Left renal cortex interstitium (tissue), 4 donors: ENCODE data around the gene SLC20A1. TPM values are rescaled to one million over a fixed set of nuclear protein-coding genes. Genes with fewer than 3 reads are reported as not detected.

Experiments
- DNase-seq, 4 donors: peaks; one replicate each; pipeline ENCODE4 v3.0.0-alpha.2; 2013; ENCODE audit warnings: low read depth in 4 of 4, low spot score in 2 of 4, missing footprints in 1 of 4
- polyA plus RNA-seq, 4 donors: library from polyadenylated mRNA; unstranded; fragments of 120-200 nt; gene quantifications; one replicate each; pipeline ENCODE4 v1.2.1, GENCODE V29; 2013; ENCODE audit not compliant: insufficient read length in 4 of 4

The SLC20A1 gene
- polyA plus RNA-seq, 4 donors, result 40.5 to 53.9 (median 42.0) TPM

DNA sequence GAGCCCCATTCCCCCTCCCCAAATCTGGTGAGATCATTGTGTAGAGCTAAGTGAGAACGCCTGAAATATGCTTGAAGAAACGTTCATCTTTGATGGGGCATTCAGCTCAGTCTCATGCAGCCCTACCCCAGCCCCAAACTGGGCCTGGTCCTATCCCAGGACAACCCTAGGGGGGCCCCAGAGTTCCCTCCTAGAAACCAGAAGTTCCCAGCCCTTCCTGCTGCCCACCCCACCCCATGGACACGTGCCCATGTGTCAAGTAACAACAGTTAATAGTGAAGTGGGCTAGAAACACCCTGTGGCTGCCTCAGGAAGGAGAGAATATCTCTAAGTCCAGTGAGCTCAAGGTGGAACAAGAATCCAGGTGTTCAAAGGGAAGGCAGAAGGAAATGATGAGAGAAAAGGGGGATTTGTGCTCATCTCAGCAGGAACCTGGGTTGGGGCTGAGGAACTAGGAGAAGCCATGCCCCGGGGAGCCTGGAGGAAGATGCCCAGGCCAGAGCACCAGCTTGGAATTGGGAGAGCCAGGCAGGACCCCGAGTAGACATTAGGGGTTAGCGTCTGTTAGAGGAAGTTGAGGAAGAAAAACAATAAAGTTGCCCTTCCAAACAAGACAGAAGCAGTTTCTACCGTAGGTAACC, 20.1 kb upstream of the SLC20A1 start:
- DNase-seq, result no peak

DNA sequence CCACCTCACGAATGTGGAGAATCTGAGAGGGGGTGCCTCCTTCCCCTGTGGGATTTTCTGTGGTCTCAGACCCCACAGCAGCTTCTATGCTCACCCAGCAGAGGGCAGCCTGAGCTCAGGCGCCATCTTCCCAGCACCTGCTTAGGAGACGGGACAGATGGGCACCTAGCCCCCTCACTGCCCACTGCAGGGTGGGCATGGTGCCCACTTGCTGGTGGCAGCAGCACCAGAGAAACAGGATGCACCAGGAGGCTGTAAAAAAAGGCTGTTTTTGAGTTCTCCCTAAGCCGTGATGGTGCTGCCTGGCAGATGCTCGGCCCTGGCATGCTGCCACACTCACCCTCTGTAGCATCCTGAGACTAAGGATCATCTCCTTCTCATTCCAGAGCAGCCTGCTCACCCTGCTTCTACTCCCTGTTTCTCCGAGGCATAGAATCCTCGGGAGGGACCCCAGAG, 19.1 kb upstream of the SLC20A1 start:
- no peak for DNase-seq

DNA sequence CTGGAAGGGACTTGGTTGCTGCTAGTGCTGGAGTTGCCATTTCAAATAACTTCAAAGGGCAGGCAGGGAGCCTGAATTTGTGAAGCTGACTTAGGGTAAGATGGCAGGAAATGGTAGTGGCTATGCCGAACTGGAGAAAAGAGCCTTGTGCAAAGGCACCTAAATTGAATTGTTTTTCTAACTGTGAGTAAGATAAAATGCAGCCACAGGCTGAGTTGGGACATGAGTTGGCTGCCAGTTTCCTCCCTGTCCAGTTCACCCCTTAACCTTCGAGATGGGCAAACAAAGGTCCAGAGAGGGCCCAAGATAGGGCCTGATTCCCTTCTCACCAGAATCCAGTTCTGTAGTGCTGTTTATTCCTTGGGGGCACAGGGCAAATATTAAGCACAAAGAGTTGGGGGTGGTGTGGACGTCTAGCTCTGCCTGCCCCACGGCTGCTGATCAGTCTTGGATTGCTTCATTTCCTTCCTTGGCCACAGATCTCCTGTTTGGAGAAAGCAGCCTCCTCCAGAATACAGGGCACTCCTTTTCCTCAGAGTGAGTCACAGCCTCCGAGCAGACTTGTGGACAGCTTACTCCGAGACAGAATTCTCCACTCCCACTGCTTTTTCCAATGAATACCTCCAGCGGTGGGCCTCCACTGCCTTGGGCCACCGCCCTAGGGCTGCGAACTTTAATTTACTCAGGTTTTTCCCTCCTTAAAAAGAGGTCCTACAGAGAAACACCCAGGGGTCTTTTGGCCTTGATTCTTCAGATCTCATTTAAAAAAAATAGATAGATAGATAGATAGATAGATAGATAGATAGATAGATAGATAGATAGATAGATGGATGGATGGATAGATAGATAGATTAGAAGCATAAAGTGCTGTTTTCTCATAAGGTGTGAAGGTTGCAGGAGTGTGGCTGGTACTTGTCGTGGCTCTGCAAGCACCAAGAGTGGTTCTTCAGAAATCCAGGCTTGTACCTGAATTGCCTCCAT, 18.4 kb upstream of the SLC20A1 start:
- no peak for DNase-seq

DNA sequence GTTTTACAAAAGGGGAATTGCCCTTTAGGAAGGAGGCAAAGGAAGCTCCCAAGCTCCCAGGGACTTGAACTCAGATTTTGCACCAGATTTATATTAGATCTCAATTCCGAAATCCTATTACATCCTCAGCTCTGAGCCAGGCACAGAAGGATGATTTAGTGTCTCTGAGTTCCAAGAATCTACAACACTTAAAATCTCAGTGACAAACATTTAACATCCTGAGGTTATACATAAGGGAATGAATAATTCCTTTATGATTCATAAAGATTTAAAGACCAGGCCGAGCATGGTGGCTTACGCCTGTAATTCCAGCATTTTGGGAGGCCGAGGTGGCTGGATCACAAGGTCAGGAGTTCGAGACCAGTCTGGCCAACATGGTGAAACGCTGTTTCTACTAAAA, 16.5 kb upstream of the SLC20A1 start:
- DNase-seq, result no peak

DNA sequence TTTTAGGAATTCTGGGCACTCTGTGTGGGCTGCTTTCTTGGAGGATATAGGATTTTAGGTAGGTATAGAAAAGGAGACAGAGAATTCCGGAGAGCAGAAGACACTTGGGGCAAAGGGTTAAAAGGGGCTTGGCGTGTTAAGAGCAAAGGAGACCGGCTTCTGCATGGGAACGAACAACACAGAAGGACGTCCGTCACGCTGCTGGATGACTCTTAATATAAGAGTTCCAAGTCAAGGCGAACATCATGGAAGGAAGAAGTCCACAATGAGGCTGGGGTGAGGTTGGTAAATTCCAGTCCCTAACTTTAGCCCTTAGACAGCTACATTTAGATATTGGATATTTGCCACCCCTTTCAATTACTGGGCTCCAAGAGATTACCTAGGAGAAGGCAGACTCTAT, 15.9 kb upstream of the SLC20A1 start:
- no peak for DNase-seq

DNA sequence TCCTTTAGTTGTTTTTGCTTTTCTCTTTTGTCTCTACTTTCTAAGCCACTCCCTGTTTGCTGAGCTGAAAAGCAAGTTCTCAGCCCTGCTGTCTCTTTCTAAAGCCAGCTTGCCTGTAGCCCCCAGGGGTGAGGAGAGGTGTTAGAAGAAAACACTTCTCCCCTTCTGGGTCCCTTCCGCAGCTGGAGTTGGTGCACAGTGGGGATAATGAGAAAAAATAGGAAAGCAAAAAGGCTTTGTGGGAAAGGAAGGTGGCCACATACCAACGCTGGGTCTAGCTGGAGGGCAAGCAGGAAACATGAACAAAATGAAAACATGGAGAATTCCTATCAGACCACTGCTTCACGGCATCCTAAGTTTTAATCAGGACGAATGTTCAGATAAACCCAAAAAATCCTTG, 15.5 kb upstream of the SLC20A1 start:
- no peak for DNase-seq

DNA sequence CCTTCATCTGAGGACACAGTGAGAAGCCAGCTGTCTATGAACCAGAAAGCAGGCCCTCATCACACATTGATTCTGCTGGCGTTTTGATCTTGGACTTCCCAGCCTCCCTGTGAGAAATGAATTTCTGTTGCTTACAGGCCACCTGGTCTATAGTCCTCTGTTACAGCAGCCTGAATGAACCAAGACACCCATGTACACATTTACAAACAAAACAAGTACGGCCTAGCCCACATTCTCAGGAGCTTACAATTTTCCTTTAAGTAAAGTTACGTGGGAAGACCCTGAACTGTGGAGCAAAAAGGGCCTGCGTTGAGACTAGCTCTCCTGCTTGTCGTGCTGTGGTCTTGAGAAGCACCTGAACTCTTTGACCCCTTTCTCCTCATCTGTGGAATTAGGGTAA, 12.0 kb upstream of the SLC20A1 start:
- no peak for DNase-seq

DNA sequence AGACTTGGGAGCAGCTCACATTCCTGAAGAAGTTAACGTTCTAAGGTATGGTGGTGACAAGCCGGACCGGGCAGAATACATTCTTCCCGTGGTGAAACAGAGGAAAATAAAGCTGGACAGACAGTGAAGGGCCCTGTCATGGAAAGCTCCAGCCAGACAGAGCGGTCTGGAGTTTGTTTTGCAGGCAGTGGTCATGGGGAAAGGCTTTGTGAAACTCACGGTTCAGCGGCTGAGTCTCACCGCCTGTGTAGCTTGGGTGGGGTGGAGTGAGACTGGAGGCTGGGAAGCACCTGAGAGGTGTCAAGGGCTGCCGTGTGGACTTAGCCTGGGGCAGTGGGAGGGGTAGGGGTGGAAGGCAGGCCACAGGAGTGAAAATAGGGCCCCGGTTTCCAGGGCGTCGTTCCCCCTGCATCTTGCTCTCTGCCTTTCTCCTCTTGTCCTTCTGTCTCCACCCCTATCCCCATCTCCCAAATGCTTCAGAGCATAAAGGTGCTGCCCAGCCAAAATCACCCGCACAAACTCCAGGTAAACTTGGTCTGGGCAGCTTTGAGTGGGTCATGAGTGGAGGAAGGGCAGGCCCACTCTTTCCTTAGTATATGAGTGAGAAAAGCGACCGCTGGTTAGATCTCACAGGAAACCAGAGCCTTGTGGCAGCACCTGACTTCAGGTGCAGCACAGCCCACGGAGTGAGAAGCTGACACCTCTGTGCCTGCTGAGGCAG, 11.4 kb upstream of the SLC20A1 start:
- no peak for DNase-seq

DNA sequence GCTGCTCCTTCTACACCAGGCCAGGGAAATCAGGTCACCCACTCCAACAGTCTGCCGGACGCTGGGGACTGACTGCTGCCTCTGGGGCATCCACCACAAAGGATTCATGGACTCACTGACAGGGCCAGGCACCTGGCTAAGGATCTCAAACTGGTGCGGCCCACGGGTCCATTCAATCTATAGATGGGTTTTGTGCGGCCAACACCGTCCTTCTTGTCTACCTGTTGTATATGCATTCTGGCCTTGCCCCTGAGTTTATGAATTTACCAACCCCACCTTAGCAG, 10.9 kb upstream of the SLC20A1 start:
- DNase-seq, result no peak

DNA sequence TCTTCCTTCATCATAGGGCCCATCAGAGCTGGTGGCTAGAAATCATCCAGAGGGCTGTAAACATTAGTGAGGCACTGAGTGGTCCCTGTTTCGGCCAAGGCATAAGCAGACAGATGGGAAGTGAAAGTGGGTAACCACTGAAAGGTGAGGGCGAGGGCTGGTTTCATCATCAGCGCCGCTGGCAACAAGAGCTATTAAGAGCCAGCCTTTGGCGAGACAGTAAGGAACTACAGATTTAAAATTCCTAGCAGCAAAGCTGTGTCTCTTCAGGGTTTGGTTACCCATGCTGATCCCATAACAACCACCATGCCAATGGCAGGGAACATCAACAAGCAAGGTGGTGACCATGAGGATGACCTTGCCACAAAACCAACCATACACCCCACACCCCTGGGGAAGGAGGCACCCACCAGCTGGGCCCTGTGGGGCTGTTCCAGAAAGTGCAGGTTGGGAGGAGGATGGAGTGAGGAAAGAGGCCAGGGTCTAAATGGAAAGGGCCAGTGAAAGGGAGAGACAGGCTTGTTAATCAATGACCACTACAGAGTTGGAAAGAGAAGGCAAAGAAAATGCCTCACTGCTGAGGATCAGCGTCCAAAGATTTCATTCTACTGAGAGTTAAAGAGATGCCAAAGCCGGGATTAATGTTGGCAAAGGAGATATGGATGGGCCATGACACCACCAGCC, 9.0 kb upstream of the SLC20A1 start:
- no peak for DNase-seq

DNA sequence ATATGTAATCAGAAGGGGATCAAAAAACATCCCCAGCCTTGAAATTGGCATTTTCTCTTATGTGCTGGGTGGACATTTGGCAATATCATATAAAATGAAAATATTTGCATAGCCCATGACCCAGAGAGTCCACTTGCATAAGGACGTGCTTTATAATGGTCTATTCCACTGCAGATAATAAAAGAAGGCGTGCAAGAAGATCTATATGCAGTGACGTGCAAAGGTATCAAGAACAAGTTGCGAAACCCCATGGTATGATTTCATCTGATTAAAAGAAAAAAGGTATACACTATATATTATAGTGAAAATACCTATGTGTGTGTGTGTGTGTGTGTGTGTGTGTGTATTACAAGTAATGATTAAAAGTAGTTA, 8.5 kb upstream of the SLC20A1 start:
- DNase-seq, result no peak

DNA sequence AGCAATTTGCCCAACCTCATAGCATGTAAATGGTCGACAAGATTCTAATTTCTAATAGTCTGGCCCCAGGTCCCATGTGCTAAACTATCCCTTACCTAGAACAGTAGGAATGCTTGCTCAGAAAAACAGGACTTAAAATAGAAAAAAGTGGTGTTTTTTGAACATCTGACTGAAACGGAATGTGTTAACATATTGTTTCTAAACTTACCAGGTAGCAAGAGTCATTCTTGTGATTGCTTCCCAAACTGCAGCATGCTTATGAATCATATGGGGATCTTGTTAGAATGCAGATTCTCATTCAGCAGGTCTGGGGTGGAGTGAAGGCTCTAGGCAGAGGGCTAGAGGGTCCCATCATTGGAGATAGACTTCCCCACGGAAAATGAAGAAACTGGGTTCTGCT, 5.8 kb upstream of the SLC20A1 start:
- DNase-seq, result no peak

DNA sequence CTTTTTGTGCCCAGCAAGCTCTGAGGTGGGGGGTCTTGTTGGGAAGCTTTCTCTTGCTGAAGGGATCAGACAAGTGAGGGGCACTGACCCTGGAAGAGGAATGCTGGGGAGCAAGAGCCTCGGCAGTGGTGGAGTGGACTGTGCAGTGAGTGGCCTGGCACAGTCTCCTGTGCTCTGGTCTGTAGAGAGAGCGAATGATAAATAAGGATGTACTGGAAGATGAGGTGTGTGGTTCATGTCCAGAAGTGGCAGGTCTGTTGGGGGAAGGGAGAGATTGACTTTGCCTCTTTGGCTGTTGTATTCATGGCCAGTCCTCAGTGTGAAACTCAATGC, 5.3 kb upstream of the SLC20A1 start:
- no peak for DNase-seq

DNA sequence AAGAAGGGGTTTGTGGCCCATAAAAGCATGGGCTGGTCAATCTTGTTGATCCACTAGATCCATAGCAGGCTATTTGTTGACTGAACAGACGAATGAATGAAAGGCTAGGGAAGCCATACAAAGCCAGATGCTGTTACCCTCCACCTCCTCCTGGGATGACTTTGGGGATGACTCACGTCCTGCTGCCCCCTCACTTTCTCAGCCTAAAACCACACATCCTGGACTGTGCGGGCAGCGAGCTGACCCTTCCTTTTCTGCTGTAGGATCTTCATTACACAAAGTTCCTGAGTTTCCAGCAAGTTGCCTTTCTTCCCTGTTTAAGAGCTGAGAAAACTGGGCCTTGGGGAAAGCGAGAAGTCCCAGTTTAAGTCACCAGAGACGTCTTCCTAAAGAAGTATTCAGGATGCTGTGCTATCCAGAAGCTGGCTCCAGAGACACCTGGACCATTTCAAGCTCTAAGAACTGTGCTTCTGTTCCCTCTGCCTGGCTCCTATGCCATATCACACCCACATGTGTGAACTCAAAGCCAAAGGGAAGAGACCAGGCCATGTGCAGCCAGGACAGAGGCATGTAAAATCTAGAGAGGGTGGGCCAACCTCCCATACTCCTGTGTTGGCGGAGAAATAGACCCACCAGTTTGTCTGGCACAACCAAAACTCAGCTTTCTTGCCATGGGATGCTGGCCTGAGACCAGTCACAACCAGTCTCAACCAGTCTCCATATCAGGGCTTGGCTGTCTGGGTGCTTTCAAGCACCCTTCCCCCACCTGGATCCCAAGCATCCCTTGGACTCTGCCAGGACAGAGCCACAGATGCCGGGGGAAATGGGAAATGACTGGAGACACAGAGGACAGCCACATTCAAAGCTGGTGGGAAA, 4.7 kb upstream of the SLC20A1 start:
- no peak for DNase-seq

DNA sequence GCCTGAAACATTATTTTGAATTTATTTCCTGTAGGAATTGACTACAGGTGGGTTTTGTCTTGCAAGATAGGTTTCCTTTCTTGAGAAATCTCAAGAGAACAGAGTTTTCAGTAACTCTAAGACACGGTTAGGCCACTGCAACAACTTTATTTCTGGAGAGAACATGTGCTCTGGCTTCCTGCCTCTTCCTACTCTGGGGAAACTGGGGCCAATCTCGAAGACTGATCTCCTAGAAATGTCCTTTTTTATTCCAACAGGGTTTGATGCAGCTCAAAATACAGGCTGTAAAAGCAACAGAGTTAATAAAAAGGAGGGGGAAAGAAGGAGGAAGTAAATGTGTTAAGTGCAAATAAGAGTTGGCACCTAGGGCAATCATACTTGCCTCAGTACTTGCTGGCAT, 4.0 kb upstream of the SLC20A1 start:
- no peak for DNase-seq

DNA sequence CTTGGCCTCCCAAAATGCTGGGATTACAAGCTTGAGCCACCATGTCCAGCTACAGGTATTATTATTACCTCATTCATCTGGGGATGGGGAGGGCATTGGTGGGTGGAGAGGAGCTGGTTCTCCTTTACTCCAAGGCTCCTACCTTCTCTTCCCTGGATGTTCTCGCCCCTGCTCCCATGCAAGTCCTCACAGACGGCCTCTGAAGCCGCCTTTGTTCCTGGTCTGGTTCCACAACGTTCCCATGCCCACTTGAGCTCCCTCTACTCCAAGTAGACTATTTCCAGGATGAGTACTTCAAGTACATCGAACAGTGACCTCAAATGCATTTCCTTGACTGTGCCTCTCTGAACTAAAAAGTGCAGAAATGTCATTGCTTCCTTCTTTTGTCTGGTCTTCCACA, 3.2 kb upstream of the SLC20A1 start:
- DNase-seq, result no peak

DNA sequence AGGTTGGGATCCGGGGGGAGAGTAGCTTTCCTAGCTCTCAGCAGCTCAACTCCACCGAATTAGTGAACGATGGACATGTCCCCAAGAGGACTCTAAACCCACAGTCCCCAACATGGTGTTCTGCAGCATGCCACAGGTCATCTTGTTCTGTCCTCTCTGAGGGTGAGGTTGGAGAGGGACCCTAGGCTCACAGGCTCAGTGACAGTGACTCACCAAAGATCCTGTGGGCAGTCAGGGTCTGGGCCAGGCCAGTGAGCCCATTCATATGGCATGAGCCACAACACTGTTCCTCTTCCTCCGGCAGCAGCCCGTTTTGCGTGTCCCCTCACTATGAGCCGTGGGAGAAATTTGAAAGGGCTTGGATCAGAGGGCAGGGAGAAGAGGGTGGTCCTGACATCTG, 2.8 kb upstream of the SLC20A1 start:
- DNase-seq, result no peak

DNA sequence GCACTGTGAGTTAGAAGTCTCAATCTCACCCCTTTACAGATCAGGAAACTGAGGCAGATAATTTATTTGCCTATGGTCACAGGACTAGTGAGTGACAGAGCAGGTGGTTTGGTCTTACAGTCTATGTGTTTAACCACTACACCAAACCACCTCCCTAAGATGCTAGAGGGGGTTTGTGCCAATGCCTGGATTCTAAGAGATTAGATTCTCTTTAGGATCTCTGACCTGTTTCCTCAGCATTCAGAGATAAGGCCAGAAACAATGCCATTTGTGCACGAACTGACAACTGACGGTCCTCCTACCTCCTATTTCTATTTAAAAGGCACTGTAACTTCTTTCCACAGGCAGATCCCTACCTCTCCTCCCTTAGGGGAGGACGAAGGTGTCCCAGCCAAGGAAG, 2.3 kb upstream of the SLC20A1 start:
- no peak for DNase-seq

DNA sequence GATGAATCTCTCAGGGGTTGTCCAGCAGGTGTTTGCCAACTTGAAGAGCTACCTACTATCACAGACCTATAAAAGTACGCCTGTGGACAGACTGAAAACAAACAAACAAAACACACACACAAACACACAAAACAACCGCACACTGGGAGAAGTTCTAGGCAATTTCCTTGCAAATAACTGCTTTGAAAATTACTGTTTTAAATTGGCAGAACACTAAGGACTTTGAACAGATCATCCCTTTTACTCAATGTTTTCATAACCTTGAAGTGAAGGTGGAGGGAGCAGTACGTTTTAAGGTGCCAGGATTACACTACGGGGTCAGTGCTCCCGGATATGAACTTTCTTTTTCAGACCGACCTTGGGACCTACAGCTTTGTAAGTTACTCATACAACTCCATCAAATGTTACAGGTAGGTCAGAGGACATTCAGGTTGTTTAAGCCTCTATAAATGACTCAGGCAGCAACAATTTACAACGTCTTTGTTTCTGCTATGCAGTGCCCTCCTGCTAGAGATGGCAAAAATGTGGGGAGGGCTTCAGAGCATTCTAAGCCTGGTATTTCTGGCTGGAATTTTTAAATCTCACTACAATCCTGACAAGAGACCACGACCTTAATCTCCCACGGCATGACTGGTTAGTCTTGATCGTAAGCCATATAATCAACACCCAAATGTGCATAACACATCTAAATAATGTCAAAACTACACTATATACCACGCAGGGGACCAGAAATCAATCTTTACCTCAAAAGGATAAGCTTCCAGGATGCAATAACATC, 1.4 kb upstream of the SLC20A1 start:
- no peak for DNase-seq

DNA sequence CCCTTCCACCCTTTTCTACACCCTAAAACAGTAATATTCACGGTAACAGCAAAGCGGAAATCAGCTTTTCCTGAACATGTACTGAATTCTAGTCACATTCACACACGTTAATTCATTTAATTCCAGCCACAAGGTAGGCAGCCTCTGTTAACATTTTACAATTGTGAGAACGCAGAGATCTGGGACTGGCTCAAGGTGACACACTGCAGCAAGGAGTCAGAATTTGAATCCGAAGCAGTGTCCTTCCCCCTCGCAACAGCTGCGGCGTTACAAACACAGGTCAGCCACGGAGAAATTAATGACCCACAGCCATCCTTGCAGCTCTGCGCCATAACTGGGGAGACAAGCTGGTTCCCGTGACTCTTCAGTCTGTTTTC, 818 bp upstream of the SLC20A1 start:
- peak in 1 of 4 donors; percentile 48 for DNase-seq
